Neural cell (in vitro differentiated cells): ENCODE measurements around the gene GRIK3.

ENCODE experiments used
- EZH2 ChIP-seq: fragments of 200-600, 300-800 bp; shearing (Covaris generic), sonication (generic); IDR thresholded peaks from 2 replicates; pipeline ENCODE4 v1.6.1; 2014; ENCODE audit warnings: antibody characterized with exemption, low read length, borderline replicate concordance, mild to moderate bottlenecking; ENCODE audit not compliant: insufficient read depth, poor library complexity, severe bottlenecking
- POLR2AphosphoS5 ChIP-seq: IDR thresholded peaks from 2 replicates; pipeline ENCODE4 v1.6.1; 2012
- TF ChIP-seq, protein P1 (sequence below): fragments of 450-650 bp; IDR thresholded peaks from 2 replicates; pipeline ENCODE4 v1.5.1; 2014; ENCODE audit warnings: antibody characterized with exemption, mild to moderate bottlenecking, moderate library complexity; ENCODE audit not compliant: poor library complexity, severe bottlenecking

DNA sequence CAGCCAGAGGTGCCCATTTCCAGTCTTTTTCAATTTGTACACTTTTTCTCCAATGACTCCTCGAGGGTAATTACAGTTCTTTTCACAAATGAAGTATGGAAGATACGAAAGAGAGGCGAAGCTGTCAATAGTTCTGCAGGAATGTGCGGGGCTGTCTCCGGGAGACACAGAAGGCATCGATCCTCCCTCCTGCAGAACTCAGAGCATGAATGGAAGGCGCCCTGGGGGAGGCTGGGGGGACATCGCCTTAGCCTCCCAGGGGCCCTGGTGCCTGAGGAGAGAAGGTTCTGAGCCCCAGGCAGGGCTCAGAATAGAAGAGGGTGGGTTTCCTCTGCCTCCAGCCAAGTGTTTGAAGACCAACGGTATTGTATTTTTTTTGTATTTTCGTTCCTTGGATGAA is 49.7 kb upstream of the GRIK3 start:
- TF ChIP-seq, protein P1, sequence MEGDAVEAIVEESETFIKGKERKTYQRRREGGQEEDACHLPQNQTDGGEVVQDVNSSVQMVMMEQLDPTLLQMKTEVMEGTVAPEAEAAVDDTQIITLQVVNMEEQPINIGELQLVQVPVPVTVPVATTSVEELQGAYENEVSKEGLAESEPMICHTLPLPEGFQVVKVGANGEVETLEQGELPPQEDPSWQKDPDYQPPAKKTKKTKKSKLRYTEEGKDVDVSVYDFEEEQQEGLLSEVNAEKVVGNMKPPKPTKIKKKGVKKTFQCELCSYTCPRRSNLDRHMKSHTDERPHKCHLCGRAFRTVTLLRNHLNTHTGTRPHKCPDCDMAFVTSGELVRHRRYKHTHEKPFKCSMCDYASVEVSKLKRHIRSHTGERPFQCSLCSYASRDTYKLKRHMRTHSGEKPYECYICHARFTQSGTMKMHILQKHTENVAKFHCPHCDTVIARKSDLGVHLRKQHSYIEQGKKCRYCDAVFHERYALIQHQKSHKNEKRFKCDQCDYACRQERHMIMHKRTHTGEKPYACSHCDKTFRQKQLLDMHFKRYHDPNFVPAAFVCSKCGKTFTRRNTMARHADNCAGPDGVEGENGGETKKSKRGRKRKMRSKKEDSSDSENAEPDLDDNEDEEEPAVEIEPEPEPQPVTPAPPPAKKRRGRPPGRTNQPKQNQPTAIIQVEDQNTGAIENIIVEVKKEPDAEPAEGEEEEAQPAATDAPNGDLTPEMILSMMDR: no peak
- TF ChIP-seq POLR2AphosphoS5 (no peak), EZH2 (no peak)
